ENCODE data around the gene ZNF609.

DNA sequence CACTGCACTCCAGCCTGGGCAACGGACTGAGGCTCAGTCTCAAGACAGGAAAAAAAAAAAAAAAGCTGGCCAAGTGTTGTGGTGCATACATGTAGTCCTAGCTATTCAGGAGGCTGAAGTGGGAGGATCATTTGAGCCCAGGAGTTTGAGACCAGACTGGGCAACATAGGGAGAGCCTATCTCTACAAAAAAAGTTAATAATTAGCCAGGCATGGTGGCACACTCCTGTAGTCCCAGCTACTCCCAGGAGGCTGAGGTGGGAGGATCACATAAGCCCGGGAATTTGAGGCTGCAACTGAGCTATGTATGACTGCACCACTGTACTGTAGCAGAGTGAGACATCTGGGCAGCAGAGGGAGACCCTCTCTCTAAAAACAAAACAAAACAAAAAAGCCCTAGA is 256.1 kb downstream of the ZNF609 start:
- TF ChIP-seq CTCF (IDR thresholded peaks at IDR 0.05; ENCODE audit: low read depth, low read length), result no peak
- no peak for TF ChIP-seq EZH2phosphoT487 (IDR thresholded peaks at IDR 0.05; ENCODE audit: low read depth)
